IPS-15b (cell line): ENCODE measurements around the gene EDEM3.

Source experiments
- H3K27me3 ChIP-seq: one replicate; pipeline ENCODE4 v1.6.1; 2013; ENCODE audit warnings: low read length; ENCODE audit not compliant: control insufficient read depth, insufficient read depth
- H3K36me3 ChIP-seq: one replicate; pipeline ENCODE4 v1.6.1; 2013; ENCODE audit warnings: low read length; ENCODE audit not compliant: control insufficient read depth, insufficient read depth
- H3K4me1 ChIP-seq: one replicate; pipeline ENCODE4 v1.6.1; 2013; ENCODE audit warnings: mild to moderate bottlenecking, low read length; ENCODE audit not compliant: control insufficient read depth, insufficient read depth
- H3K4me3 ChIP-seq: one replicate; pipeline ENCODE4 v1.5.1; 2013; ENCODE audit warnings: low read depth, low read length
- H3K9ac ChIP-seq: one replicate; pipeline ENCODE4 v1.6.1; 2013; ENCODE audit warnings: low read depth, mild to moderate bottlenecking, low read length
- H3K9me3 ChIP-seq: one replicate; pipeline ENCODE4 v1.6.1; 2013; ENCODE audit warnings: mild to moderate bottlenecking, low read length; ENCODE audit not compliant: control insufficient read depth, insufficient read depth

Gene EDEM3

DNA sequence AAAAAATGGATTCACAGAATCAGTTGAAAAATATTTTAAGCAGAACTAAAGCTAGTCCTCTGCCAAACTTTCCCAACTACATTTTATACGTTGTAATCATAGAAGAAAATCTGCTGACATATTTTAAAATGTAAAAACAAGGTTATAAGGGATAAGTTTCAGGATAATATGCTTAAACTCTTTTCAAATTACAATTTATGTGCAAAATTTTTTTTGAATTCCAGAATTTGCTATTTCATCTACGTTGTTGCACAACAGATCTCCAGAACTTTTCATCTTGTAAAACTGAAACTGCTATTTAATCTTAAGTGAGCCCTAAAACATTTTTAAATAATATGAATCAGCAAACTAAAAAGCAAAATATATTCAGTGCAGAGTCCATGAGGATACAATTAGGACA lies 5.9 kb downstream of the EDEM3 start:
- no peaks in the 10 kb centered on the region for H3K36me3 ChIP-seq
- no peaks in the 10 kb centered on the region for H3K9me3 ChIP-seq
- H3K4me1 ChIP-seq, result peaks cover 6% of the 10 kb centered on the region
- no peak overlapping the region for H3K4me3 ChIP-seq
- no peak overlapping the region for H3K9ac ChIP-seq
- H3K27me3 ChIP-seq, result no peaks in the 10 kb centered on the region

DNA sequence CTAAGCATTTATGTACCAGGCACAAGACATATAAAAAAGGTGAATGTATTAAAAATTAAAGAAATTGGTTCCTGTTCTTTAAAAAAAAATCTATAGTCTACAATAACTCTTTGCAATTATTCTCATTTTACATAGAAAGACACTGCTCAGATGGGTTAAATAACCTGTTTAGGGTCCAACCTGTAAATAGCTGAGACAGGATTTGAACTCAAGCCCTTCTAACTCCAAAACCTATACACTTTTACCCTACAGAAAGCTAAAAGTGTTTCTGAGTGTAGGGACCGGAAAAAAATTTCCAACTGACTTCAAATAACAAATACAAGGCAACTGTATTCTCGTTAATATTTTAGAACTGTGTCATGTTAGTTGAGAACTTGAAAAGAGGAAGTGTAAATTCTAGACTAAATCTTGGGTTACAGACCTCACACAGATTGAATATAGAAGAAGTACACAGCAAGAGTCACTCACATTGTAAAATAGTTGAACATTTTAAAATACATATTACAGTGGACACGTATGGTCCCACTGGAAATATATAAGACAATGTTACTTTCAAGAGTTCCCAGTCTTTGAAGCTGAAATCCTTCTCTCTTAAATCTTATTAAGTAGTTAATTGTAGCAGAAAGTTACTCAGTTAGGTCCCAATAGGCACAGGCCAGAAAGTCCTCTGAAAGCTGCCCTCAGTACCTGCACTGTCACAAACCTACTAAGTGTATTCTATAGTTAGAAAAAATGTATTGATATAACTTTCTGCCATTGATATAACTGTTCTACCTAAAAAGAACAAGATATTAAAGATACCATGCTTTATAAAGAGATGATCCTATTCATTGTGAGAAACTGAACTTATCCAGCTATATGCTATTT lies 7.3 kb downstream of the EDEM3 start:
- H3K4me3 ChIP-seq, result no peak overlapping the region
- H3K9ac ChIP-seq, result no peak overlapping the region
- H3K36me3 ChIP-seq, result no peaks in the 10 kb centered on the region
- H3K9me3 ChIP-seq, result no peaks in the 10 kb centered on the region
- H3K4me1 ChIP-seq, result no peaks in the 10 kb centered on the region
- H3K27me3 ChIP-seq, result no peaks in the 10 kb centered on the region

- Histone ChIP-seq H3K4me3 (no peak overlapping the region), H3K36me3 (no peaks in the 10 kb centered on the region), H3K27me3 (no peaks in the 10 kb centered on the region), H3K9ac (no peak overlapping the region), H3K4me1 (no peaks in the 10 kb centered on the region), H3K9me3 (no peaks in the 10 kb centered on the region)
These were observed 8.6 kb downstream of the EDEM3 start for GRCh38 chr1:184745929-184746638.

DNA sequence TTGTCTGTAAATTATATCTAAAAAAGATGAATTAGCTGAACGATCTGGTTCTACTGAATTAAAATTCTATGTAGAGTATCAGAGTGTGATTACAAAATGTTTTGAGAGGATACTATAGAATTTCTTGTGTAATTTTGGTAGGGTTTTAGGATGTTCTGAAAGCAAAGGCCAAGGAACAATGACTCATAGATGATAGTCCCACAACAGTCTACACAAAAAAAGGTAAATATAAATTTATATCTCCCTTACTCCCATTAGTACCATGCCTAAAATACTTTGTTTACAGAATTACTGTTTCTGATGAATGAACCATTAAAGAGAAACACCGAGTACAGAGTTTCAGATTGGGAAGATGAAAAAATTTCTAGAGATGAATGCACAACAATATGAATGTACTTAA lies 9.5 kb downstream of the EDEM3 start:
- H3K4me3 ChIP-seq, result no peak overlapping the region
- H3K27me3 ChIP-seq, result no peaks in the 10 kb centered on the region
- no peak overlapping the region for H3K9ac ChIP-seq
- no peaks in the 10 kb centered on the region for H3K9me3 ChIP-seq
- no peaks in the 10 kb centered on the region for H3K36me3 ChIP-seq
- no peaks in the 10 kb centered on the region for H3K4me1 ChIP-seq

- H3K9ac ChIP-seq, result no peak overlapping the region
These were observed 11.4 kb downstream of the EDEM3 start for GRCh38 chr1:184743062-184743756.

GRCh38 chr1:184740344-184740743 lies 14.3 kb downstream of the EDEM3 start:
- Histone ChIP-seq H3K9me3 (no peaks in the 10 kb centered on the region), H3K9ac (no peak overlapping the region), H3K4me3 (no peak overlapping the region), H3K27me3 (no peaks in the 10 kb centered on the region), H3K4me1 (no peaks in the 10 kb centered on the region), H3K36me3 (no peaks in the 10 kb centered on the region)

More at GRCh38 chr1:184743062-184743756, 11.4 kb downstream of the EDEM3 start:
- H3K36me3 ChIP-seq, result no peaks in the 10 kb centered on the region
- H3K4me1 ChIP-seq, result no peaks in the 10 kb centered on the region
- no peak overlapping the region for H3K4me3 ChIP-seq
- no peaks in the 10 kb centered on the region for H3K27me3 ChIP-seq
- no peaks in the 10 kb centered on the region for H3K9me3 ChIP-seq

DNA sequence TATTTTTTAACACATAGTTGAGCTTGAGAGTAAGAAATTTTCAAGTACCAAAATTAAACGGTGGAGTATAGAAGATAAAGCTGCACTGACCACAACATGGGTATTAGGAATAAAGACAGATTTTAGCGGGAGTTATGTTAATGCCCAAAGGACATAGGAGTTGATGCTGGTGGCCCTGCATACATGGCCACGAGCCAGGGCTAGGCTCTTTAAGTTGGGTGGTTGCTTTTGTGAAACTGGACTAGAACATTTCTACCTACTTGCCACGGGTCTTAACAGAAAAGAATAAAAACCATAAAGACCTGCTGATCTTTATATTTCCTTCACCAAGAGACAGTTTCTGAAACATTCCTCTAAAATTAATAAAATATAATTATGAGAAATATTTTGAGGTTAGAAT lies 14.9 kb downstream of the EDEM3 start:
- Histone ChIP-seq H3K4me1 (no peaks in the 10 kb centered on the region), H3K9me3 (no peaks in the 10 kb centered on the region), H3K4me3 (no peak overlapping the region), H3K27me3 (no peaks in the 10 kb centered on the region), H3K9ac (no peak overlapping the region), H3K36me3 (no peaks in the 10 kb centered on the region)

DNA sequence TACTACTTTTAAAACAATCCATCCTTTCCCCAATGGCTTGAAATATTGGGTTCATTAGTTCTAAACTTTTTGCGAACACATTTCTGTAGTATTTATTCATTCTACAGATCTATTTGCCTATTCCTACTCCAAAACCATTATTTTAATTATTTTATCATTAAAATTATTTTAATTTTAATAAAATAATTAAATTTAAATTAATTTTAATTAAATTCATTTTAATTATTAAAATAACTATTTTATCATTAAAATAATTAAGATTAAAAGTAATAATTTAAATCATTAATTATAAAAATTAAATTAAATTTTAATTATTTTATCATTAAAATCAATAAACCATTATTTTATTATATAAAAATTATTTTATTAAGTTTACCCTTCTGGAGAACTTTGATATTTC lies 15.6 kb downstream of the EDEM3 start:
- Histone ChIP-seq H3K36me3 (no peaks in the 10 kb centered on the region), H3K4me3 (no peak overlapping the region), H3K4me1 (no peaks in the 10 kb centered on the region), H3K9me3 (no peaks in the 10 kb centered on the region), H3K27me3 (no peaks in the 10 kb centered on the region), H3K9ac (no peak overlapping the region)

DNA sequence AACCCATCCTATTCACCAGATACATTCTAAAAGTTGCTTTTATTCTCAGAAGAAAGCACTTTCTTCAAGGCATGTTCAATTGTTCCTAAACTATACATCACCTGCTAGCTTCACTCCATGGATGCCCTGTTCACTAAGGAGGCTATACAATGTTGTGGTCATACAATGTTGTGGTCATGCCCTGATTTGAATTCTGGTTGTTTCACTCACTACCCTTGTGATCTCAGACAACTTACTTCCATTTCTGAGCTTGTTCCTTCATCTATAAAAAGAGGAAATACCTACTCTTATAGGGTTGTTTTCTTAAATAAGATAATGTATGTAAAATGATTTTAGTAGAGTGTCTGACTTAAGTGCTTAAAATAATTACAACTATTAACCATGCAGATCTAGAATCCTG lies 19.7 kb downstream of the EDEM3 start:
- Histone ChIP-seq H3K4me3 (no peak overlapping the region), H3K9ac (no peak overlapping the region), H3K36me3 (no peaks in the 10 kb centered on the region), H3K4me1 (no peaks in the 10 kb centered on the region), H3K9me3 (no peaks in the 10 kb centered on the region), H3K27me3 (no peaks in the 10 kb centered on the region)

DNA sequence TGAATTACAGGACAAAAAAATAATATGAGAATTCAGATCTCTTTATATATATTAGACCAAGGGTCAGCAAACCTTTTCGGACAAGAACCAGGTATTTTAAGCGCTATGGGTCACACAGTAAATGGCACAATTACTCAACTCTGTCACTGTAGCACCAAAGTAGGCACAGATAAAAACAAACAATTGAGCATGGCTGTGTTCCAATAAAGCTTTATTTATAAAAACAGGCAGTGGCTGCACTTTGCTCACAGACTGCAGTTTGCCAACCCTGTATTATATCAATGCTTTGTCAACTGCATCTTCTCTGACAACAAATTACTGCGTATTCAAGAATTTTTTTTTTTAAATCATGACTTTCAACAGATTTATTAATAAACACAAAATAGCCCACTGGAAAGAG lies 29.8 kb downstream of the EDEM3 start:
- Histone ChIP-seq H3K9me3 (no peaks in the 10 kb centered on the region), H3K4me3 (no peak overlapping the region), H3K4me1 (no peaks in the 10 kb centered on the region), H3K27me3 (no peaks in the 10 kb centered on the region), H3K9ac (no peak overlapping the region), H3K36me3 (no peaks in the 10 kb centered on the region)

GRCh38 chr1:184716158-184716557 lies 38.5 kb downstream of the EDEM3 start:
- no peaks in the 10 kb centered on the region for H3K36me3 ChIP-seq
- no peaks in the 10 kb centered on the region for H3K27me3 ChIP-seq
- no peak overlapping the region for H3K4me3 ChIP-seq
- H3K9me3 ChIP-seq, result no peaks in the 10 kb centered on the region
- H3K4me1 ChIP-seq, result no peaks in the 10 kb centered on the region
- H3K9ac ChIP-seq, result no peak overlapping the region
